ENCODE results near the gene GTPBP8. TPM values are rescaled to one million over a fixed set of nuclear protein-coding genes. Genes with fewer than 3 reads are reported as not detected.

Gene GTPBP8
- total and polyA plus RNA-seq, 2 experiments from 2014 or later, result 20.3 to 34.3 TPM

DNA sequence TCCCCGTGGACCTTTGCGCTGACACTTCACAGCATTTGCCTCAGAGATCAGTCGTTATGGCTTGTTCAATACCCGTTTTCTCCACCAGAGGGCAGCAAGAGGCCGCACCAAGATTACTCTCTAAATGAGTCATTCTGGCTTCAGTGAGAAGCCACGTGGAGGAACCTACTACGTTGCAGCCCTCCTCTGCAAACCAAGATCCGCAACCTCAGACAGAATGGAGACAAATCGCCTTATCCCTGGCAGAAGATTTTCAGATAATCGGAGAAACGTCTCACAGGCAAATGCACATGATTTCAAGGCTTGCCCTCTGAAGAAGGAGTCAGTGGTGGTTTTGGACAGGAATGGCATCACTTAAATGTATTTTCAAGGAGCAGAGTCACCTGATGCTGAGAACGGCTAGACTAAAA is 60.5 kb downstream of the GTPBP8 start:
- peak; percentile 91 for DNase-seq
- Histone ChIP-seq H3K4me2 (ENCODE audit: unreplicated experiment) (peak overlapping the region; percentile 77), H2AFZ (peak overlapping the region; percentile 65), H3K9me3 (ENCODE audit: low read depth) (no peaks in the 10 kb centered on the region), H3K9ac (peak overlapping the region; percentile 59; the same call in 1 of the 2 replicates), H3K9me2 (ENCODE audit: insufficient read depth) (no peaks in the 10 kb centered on the region), H3K36me3 (ENCODE audit: low read depth) (no peaks in the 10 kb centered on the region), H3K27ac (no peak overlapping the region), H4K20me1 (ENCODE audit: insufficient read depth) (no peaks in the 10 kb centered on the region), H3K79me2 (ENCODE audit: insufficient read depth) (no peaks in the 10 kb centered on the region), H3K4me1 (ENCODE audit: insufficient read depth) (peaks cover 7% of the 10 kb centered on the region), H3K4me3 (peak overlapping the region; percentile 54), H3K27me3 (replicated peaks; ENCODE audit: insufficient read depth) (no peaks in the 10 kb centered on the region), H3F3A (ENCODE audit: insufficient read depth) (0 out of 2 replicates have a peak, but pooled peaks cover 5% of the 10 kb centered on the region)
- WGBS, 2 experiments (ENCODE audit: low coverage in 1 of 2, low lambda C conversion rate in 2 of 2, missing lambda C conversion rate in 2 of 2), result 3 to 4% methylated on average over 12 of the region's 12 CpGs
- in situ Hi-C loops (cut with MboI), result loop anchor here (10.0 kb wide), 1 partner anchor 233 kb away; no protein-coding TSS in a partner anchor
- TF ChIP-seq EZH2phosphoT487 (IDR thresholded peaks at IDR 0.05; ENCODE audit: insufficient read depth, low read depth) (no peak), EZH2 (IDR thresholded peaks at IDR 0.05; ENCODE audit: insufficient read depth, poor library complexity, severe bottlenecking) (no peak)

Other genes starting within 250 kb of the GTPBP8 start
- not detected in 2 replicates for gene CD200R1L, start 144.1 kb upstream of the GTPBP8 start, total RNA-seq (2014; rRNA removed; shearing (Covaris generic))
- not detected in 2 replicates for gene CD200R1L, start 144.1 kb upstream of the GTPBP8 start, polyA plus RNA-seq (2016; fragmentation: Nextera tagmentation; extraction: Ambion mirVana)
- 0.38 TPM in 1 of 2 replicates, not detected in the other for gene CD200R1, start 15.9 kb upstream of the GTPBP8 start, total RNA-seq (2014; rRNA removed; shearing (Covaris generic))
- not detected in 2 replicates for gene CD200R1, start 15.9 kb upstream of the GTPBP8 start, polyA plus RNA-seq (2016; fragmentation: Nextera tagmentation; extraction: Ambion mirVana)
- gene BOC, start 220.6 kb downstream of the GTPBP8 start, total RNA-seq (2014; rRNA removed; shearing (Covaris generic)), result 16.8 and 18.4 TPM in 2 replicates
- gene BOC, start 220.6 kb downstream of the GTPBP8 start, polyA plus RNA-seq (2016; fragmentation: Nextera tagmentation; extraction: Ambion mirVana), result 20.8 and 21.6 TPM in 2 replicates